Endothelial cell of umbilical vein (primary cell): ENCODE data around the gene SOX9. TPM values are rescaled to one million over a fixed set of nuclear protein-coding genes. Genes with fewer than 3 reads are reported as not detected.

Experiments used
- BruUV-seq: library from RNA; stranded (reverse); fragments of 400-500 nt; replicated peaks from 2 replicates; lab custom pipeline; 2021; lab: Mats Ljungman, UMichigan
- CTCF ChIA-PET: fragments of 300-600, 350-600 bp; sonication (Branson Sonifier 250); formaldehyde crosslinking; loops from one replicate; lab custom pipeline; 2021; ENCODE audit warnings: antibody characterized with exemption, inconsistent platforms; lab: Charles Lee
- POLR2A ChIA-PET: fragments of 300-600, 350-600 bp; sonication (Branson Sonifier 250); formaldehyde crosslinking; loops from one replicate; lab custom pipeline; 2021; ENCODE audit warnings: antibody characterized with exemption, inconsistent platforms; lab: Charles Lee
- DNase-seq: peaks from one replicate; pipeline ENCODE4 v3.0.0-alpha.2; 2011; ENCODE audit warnings: low read depth, low spot score
- FAIRE-seq: peaks from 2 replicates; lab custom pipeline; 2011; peaks lifted over from hg19 to GRCh38; lab: Jason Lieb, UNC
- H2AFZ ChIP-seq: 2 replicates; pipeline ENCODE4 v1.6.0; 2012; ENCODE audit warnings: low read depth, low read length, control low read depth, inconsistent platforms
- H3K27ac ChIP-seq: 2 replicates; pipeline ENCODE4 v1.5.1; 2011; ENCODE audit warnings: low read depth, mild to moderate bottlenecking, control low read depth, low read length, moderate library complexity; ENCODE audit not compliant: insufficient read depth
- H3K27me3 ChIP-seq, 2 experiments: 2 replicates each; pipeline versions ENCODE4 v1.6.0 to v1.6.1; 2011; ENCODE audit warnings: low read length in 2 of 2, mixed read lengths in 1 of 2; ENCODE audit not compliant: control insufficient read depth in 2 of 2, insufficient read depth in 2 of 2
- H3K36me3 ChIP-seq, 2 experiments: 2 replicates in 1 of 2; 3 replicates in 1 of 2; pipeline ENCODE4 v1.5.1; 2011; ENCODE audit warnings: low read length in 2 of 2, mild to moderate bottlenecking in 1 of 2, moderate library complexity in 1 of 2; ENCODE audit not compliant: control insufficient read depth in 2 of 2, insufficient read depth in 2 of 2; ENCODE audit errors: extremely low read depth in 1 of 2
- H3K4me1 ChIP-seq: 3 replicates; pipeline ENCODE4 v1.5.1; 2011; ENCODE audit warnings: mild to moderate bottlenecking, low read length; ENCODE audit not compliant: control insufficient read depth, insufficient read depth; ENCODE audit errors: extremely low read depth
- H3K4me2 ChIP-seq: 2 replicates; pipeline ENCODE4 v1.6.1; 2011; ENCODE audit warnings: low read length, control low read depth, mixed read lengths; ENCODE audit not compliant: insufficient read depth
- H3K4me3 ChIP-seq, 3 experiments: fragments of 200-600 bp in 1 of 3; sonication (generic), shearing (Covaris generic) in 1 of 3; replicated peaks in 1 of 3; 2 replicates each; pipeline ENCODE4 v1.5.1; 2011 to 2016; ENCODE audit warnings: control low read depth in 3 of 3, low read length in 3 of 3, mild to moderate bottlenecking in 2 of 3, inconsistent platforms in 1 of 3, low read depth in 1 of 3, moderate library complexity in 1 of 3; ENCODE audit not compliant: insufficient read depth in 1 of 3
- H3K79me2 ChIP-seq: 2 replicates; pipeline ENCODE4 v1.6.0; 2012; ENCODE audit warnings: low read length, inconsistent platforms; ENCODE audit not compliant: control insufficient read depth, insufficient read depth
- H3K9ac ChIP-seq: replicated peaks from 2 replicates; pipeline ENCODE3; 2011; ENCODE audit warnings: low read length, control low read depth; ENCODE audit not compliant: insufficient read depth; ENCODE audit errors: extremely low read depth
- H3K9me1 ChIP-seq: replicated peaks from 3 replicates; pipeline ENCODE4 v1.6.0; 2011; ENCODE audit warnings: mild to moderate bottlenecking, low read length; ENCODE audit not compliant: control insufficient read depth, insufficient read depth; ENCODE audit errors: extremely low read depth
- H3K9me3 ChIP-seq: replicated peaks from 2 replicates; pipeline ENCODE4 v1.5.1; 2012; ENCODE audit warnings: low read length, inconsistent platforms; ENCODE audit not compliant: control insufficient read depth, insufficient read depth
- H4K20me1 ChIP-seq: replicated peaks from 2 replicates; pipeline ENCODE3; 2011; ENCODE audit warnings: mild to moderate bottlenecking, low read length; ENCODE audit not compliant: control insufficient read depth, insufficient read depth; ENCODE audit errors: extremely low read depth
- FOS ChIP-seq: IDR thresholded peaks from 2 replicates; pipeline ENCODE4 v1.6.1; 2011; ENCODE audit warnings: mild to moderate bottlenecking, low read length, moderate library complexity, borderline replicate concordance; ENCODE audit not compliant: insufficient read depth
- MYC ChIP-seq: IDR thresholded peaks from one replicate; pipeline ENCODE4 v1.6.1; 2011; ENCODE audit warnings: mild to moderate bottlenecking, low read depth, low read length
- POLR2A ChIP-seq: IDR thresholded peaks from 2 replicates; pipeline ENCODE4 v1.6.1; 2012; ENCODE audit warnings: low read depth, mild to moderate bottlenecking, control low read depth, low read length
- POLR2AphosphoS5 ChIP-seq: IDR thresholded peaks from 2 replicates; pipeline ENCODE4 v1.6.1; 2012; ENCODE audit warnings: low read depth, mild to moderate bottlenecking, control low read depth, low read length, moderate library complexity; ENCODE audit not compliant: insufficient read depth
- dilution Hi-C: fragments of 300-500 bp; cut with MboI; formaldehyde crosslinking; loops from one replicate; pipeline ENCODE4 v1.15.0; 2019; ENCODE audit warnings: low sequenced_read_pairs; ENCODE audit not compliant: extremely low pct_ligation_motif_present
- intact Hi-C: fragments of 100-400 bp; cut with micrococcal nuclease; formaldehyde crosslinking; loops from one replicate; pipeline ENCODE4 v1.10.0; 2022
- polyA plus RNA-seq, 4 experiments: library from polyadenylated mRNA; depleted of rRNA in 3 of 4; stranded (reverse) in 3 of 4; unstranded in 1 of 4; fragments of >200 nt; gene quantifications; 2 replicates each; pipeline versions ENCODE4 v1.2.1 to v1.2.3, GENCODE V29; 2011 to 2012; ENCODE audit warnings: missing spikeins in 1 of 4
- total RNA-seq: library from RNA; stranded (reverse); gene quantifications from 2 replicates; pipeline ENCODE4 v1.2.3, GENCODE V29; 2021

Gene SOX9
- total and polyA plus RNA-seq, 2 donors (not counting 3 experiments of a cell fraction or from before 2014, with no cell fraction given), result not detected

DNA sequence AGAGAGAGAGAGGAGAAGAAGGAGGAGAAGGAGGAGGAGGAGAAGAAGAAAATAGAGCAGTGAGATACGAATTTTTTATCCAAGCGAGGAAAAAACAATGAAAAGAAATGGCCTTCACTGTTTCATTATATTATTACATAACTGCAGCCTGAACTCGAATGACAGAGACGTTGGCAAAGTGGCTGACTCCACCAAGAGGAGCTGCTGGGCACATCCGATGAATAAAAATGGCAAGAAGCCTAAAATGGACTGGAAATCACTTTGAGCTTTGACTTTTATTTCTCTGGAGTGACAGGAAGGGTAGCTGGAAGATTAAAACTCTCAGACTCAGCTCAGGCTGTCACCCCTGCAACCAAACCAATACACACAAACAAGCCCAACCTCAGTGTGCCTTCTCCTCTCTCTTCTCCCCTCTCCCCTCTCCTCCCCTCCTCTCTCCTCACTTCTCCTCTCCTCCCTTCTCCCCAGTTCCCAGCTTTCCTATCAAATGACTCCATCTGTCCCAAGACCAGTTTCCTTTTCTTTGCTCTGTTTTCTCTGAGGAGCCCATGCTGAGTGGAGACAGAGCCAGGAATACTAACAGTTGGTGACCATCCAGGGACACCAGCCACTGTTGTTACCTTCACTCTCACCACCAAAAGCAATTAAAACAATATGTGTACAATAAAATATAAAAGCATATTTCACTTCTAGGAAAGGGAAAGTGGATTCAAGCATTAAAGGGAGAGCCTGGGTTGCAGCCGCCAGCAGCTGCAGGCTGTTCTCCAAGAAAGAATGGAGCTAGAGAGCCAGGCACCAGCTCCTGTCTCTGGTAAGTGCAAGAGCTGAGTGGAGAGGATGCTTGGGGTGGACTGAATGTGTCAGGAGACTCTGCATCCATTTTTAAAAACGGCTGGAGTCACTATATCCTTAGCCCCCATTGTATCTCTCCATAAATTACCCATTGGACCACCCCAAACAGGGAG, 51.2 kb downstream of the SOX9 start:
- FAIRE-seq, result no peak
- intact Hi-C loops, result no loop called here
- no peak overlapping the region for H2AFZ ChIP-seq

GRCh38 chr17:72173499-72174116, 52.8 kb downstream of the SOX9 start:
- dilution Hi-C loops (no loop called here), intact Hi-C loops (no loop called here)
- no peak for TF ChIP-seq POLR2A
- no peak for TF ChIP-seq FOS
- TF ChIP-seq POLR2AphosphoS5, result no peak
- TF ChIP-seq MYC, result no peak
- Histone ChIP-seq H3K79me2 (no peaks in the 10 kb centered on the region), H3K9me3 (peaks cover 3% of the 10 kb centered on the region), H4K20me1 (no peaks in the 10 kb centered on the region), H3K4me3 (no peak overlapping the region), H3K9ac (no peak overlapping the region), H3K9me1 (no peaks in the 10 kb centered on the region), H2AFZ (no peak overlapping the region), H3K27ac (no peak overlapping the region), H3K4me2 (no peak overlapping the region), H3K36me3 (no peaks in the 10 kb centered on the region), H3K27me3 (no peaks in the 10 kb centered on the region), H3K4me1 (no peaks in the 10 kb centered on the region)
- ChIA-PET POLR2A (no interaction called here), CTCF (no interaction called here)
- DNase-seq (no peak), FAIRE-seq (no peak)
- BruUV-seq, result no TSS peak

More for the DNA sequence above, 51.2 kb downstream of the SOX9 start:
- H3K9ac ChIP-seq, result no peak overlapping the region
- CTCF ChIA-PET, result no interaction called here
- POLR2A ChIA-PET, result no interaction called here
- dilution Hi-C loops, result no loop called here
- TF ChIP-seq POLR2AphosphoS5, result no peak
- no peaks in the 10 kb centered on the region for H3K79me2 ChIP-seq
- H3K4me3 ChIP-seq, result no peak overlapping the region
- H3K36me3 ChIP-seq, result no peaks in the 10 kb centered on the region
- H3K9me3 ChIP-seq, result peaks cover 3% of the 10 kb centered on the region
- H3K27ac ChIP-seq, result no peak overlapping the region
- DNase-seq, result no peak
- no peaks in the 10 kb centered on the region for H4K20me1 ChIP-seq
- H3K9me1 ChIP-seq, result no peaks in the 10 kb centered on the region
- H3K4me2 ChIP-seq, result no peak overlapping the region
- H3K27me3 ChIP-seq, result no peaks in the 10 kb centered on the region
- no peaks in the 10 kb centered on the region for H3K4me1 ChIP-seq
- BruUV-seq, result no TSS peak
